ENCODE data around the gene CCDC33. TPM values are rescaled to one million over a fixed set of nuclear protein-coding genes. Genes with fewer than 3 reads are reported as not detected.

Gene CCDC33
- total and polyA plus RNA-seq, 2 experiments from 2014 or later, result 2.6 to 2.8 TPM

- peak; percentile 82 for ATAC-seq
- H4K20me1 ChIP-seq (replicated peaks; ENCODE audit: insufficient read depth), result no peaks in the 10 kb centered on the region
- H3F3A ChIP-seq (replicated peaks; ENCODE audit: low read depth), result 0 out of 2 replicates have a peak, but pooled peaks cover 8% of the 10 kb centered on the region
- peaks cover 28% of the 10 kb centered on the region for H3K4me1 Mint-ChIP-seq
- no peaks in the 10 kb centered on the region for H3K36me3 Mint-ChIP-seq (ENCODE audit: low read depth)
- peak; percentile 25 for TF ChIP-seq EZH2 (IDR thresholded peaks at IDR 0.05; ENCODE audit: low read depth, unreplicated experiment)
- TF ChIP-seq CREB1 (CRISPR knock-in tag; IDR thresholded peaks at IDR 0.05; ENCODE audit: low read depth), result no peak
- peak overlapping the region; percentile 72; the same call in 1 of the 2 replicates for H2AFZ ChIP-seq
- peak overlapping the region; percentile 60 for H3K4me3 ChIP-seq
- H3K36me3 ChIP-seq (ENCODE audit: insufficient read depth), result no peaks in the 10 kb centered on the region
- H3K27me3 Mint-ChIP-seq (ENCODE audit: insufficient read depth, low read depth, poor library complexity), result peaks cover 13% of the 10 kb centered on the region
- peak overlapping the region; percentile 82 for H3K4me2 ChIP-seq
- H3K9me3 Mint-ChIP-seq, result no peaks in the 10 kb centered on the region
- DNase-seq (ENCODE audit: low spot score), result peak; percentile 68
- H3K27me3 ChIP-seq (ENCODE audit: insufficient read depth), result peaks cover 13% of the 10 kb centered on the region; the same call in 1 of the 2 replicates
- peak overlapping the region; percentile 63 for H3K4me3 Mint-ChIP-seq
- peaks cover 12% of the 10 kb centered on the region for H3K4me1 ChIP-seq (ENCODE audit: insufficient read depth)
- H3K27ac ChIP-seq (ENCODE audit: low read depth), result no peak overlapping the region
- no peak overlapping the region for H3K27ac Mint-ChIP-seq
- no peaks in the 10 kb centered on the region for H3K9me2 ChIP-seq (ENCODE audit: insufficient read depth)
- H3K79me2 ChIP-seq (replicated peaks; ENCODE audit: insufficient read depth), result no peaks in the 10 kb centered on the region
These were observed 9.3 kb downstream of the CCDC33 start for GRCh38 chr15:74245342-74245931.

- Mint-ChIP-seq H3K27ac (no peak overlapping the region), H3K4me1 (peaks cover 15% of the 10 kb centered on the region), H3K27me3 (ENCODE audit: insufficient read depth, low read depth, poor library complexity) (peaks cover 20% of the 10 kb centered on the region), H3K9me3 (no peaks in the 10 kb centered on the region), H3K4me3 (no peak overlapping the region), H3K36me3 (ENCODE audit: low read depth) (no peaks in the 10 kb centered on the region)
- Histone ChIP-seq H3K27me3 (ENCODE audit: insufficient read depth) (peaks cover 6% of the 10 kb centered on the region; the same call in 1 of the 2 replicates), H3K27ac (ENCODE audit: low read depth) (no peak overlapping the region), H3K4me1 (ENCODE audit: insufficient read depth) (peaks cover 8% of the 10 kb centered on the region), H3K4me3 (no peak overlapping the region), H4K20me1 (replicated peaks; ENCODE audit: insufficient read depth) (no peaks in the 10 kb centered on the region), H2AFZ (no peak overlapping the region), H3K9me2 (ENCODE audit: insufficient read depth) (no peaks in the 10 kb centered on the region), H3K4me2 (no peak overlapping the region), H3K79me2 (replicated peaks; ENCODE audit: insufficient read depth) (no peaks in the 10 kb centered on the region), H3F3A (replicated peaks; ENCODE audit: low read depth) (0 out of 2 replicates have a peak, but pooled peaks cover 8% of the 10 kb centered on the region), H3K36me3 (ENCODE audit: insufficient read depth) (no peaks in the 10 kb centered on the region)
- TF ChIP-seq ZNF462 (CRISPR knock-in tag; IDR thresholded peaks at IDR 0.05), result no peak
- no peak for TF ChIP-seq REST (IDR thresholded peaks at IDR 0.05; ENCODE audit: unreplicated experiment)
- DNase-seq (ENCODE audit: low spot score), result no peak
- ATAC-seq, result no peak
These were observed 14.1 kb downstream of the CCDC33 start for GRCh38 chr15:74250266-74250665.

All from GM23338 (cell line).